SK-N-SH (cell line): ENCODE data around the gene GAN. TPM values are rescaled to one million over a fixed set of nuclear protein-coding genes. Genes with fewer than 3 reads are reported as not detected.

Experiments used
- CTCF ChIA-PET: fragments of 300-600, 350-600 bp; formaldehyde crosslinking; extraction: SDS; loops from one replicate; lab custom pipeline; 2021; lab: Yijun Ruan, JAX
- POLR2A ChIA-PET: fragments of 350-600 bp; sonication (Branson Sonifier 250); formaldehyde crosslinking; extraction: SDS; loops from one replicate; lab custom pipeline; 2020; ENCODE audit warnings: antibody characterized with exemption, inconsistent platforms; lab: Yijun Ruan, JAX
- DNase-seq: peaks from one replicate; pipeline ENCODE4 v3.0.0; 2012
- H2AFZ ChIP-seq: fragments of 200-600 bp; sonication (generic); 2 replicates; pipeline ENCODE4 v1.8.1; 2016; ENCODE audit warnings: antibody characterized with exemption, mild to moderate bottlenecking, low read depth
- H3F3A ChIP-seq: fragments of 200-600 bp; sonication (generic); replicated peaks from 2 replicates; pipeline ENCODE3; 2016; ENCODE audit warnings: antibody characterized with exemption, mild to moderate bottlenecking; ENCODE audit not compliant: insufficient read depth
- H3K27ac ChIP-seq, 2 experiments: fragments of 200-500 bp in 1 of 2; fragments of 200-600 bp in 1 of 2; sonication (Bioruptor generic) in 1 of 2; sonication (generic), shearing (Covaris generic) in 1 of 2; 2 replicates each; pipeline versions ENCODE4 v1.5.1 to v1.6.1; 2014 to 2016; ENCODE audit warnings: low read depth in 2 of 2, inconsistent platforms in 1 of 2, low read length in 1 of 2, mild to moderate bottlenecking in 1 of 2, mixed read lengths in 1 of 2
- H3K27me3 ChIP-seq: fragments of 200-600 bp; sonication (generic), shearing (Covaris generic); 2 replicates; pipeline ENCODE4 v1.6.1; 2016; ENCODE audit warnings: mixed run types; ENCODE audit not compliant: insufficient read depth
- H3K36me3 ChIP-seq, 2 experiments: fragments of 200-500 bp in 1 of 2; fragments of 200-600 bp in 1 of 2; sonication (Bioruptor generic) in 1 of 2; sonication (generic) in 1 of 2; replicated peaks in 1 of 2; 2 replicates each; pipeline versions ENCODE3 to v1.5.1; 2014 to 2016; ENCODE audit warnings: low read length in 1 of 2, mild to moderate bottlenecking in 1 of 2; ENCODE audit not compliant: insufficient read depth in 2 of 2, control insufficient read depth in 1 of 2
- H3K4me1 ChIP-seq, 2 experiments: fragments of 200-500 bp in 1 of 2; fragments of 200-600 bp in 1 of 2; sonication (Bioruptor generic) in 1 of 2; sonication (generic), shearing (Covaris generic) in 1 of 2; 2 replicates each; pipeline versions ENCODE4 v1.5.1 to v1.6.1; 2014 to 2016; ENCODE audit warnings: low read depth in 1 of 2, low read length in 1 of 2, mixed run types in 1 of 2; ENCODE audit not compliant: insufficient read depth in 2 of 2, control insufficient read depth in 1 of 2
- H3K4me2 ChIP-seq: fragments of 200-600 bp; sonication (generic), shearing (Covaris generic); 2 replicates; pipeline ENCODE4 v1.6.1; 2017; ENCODE audit warnings: mixed run types
- H3K4me3 ChIP-seq, 2 experiments: fragments of 200-500 bp in 1 of 2; fragments of 200-600 bp in 1 of 2; sonication (Bioruptor generic) in 1 of 2; sonication (generic), shearing (Covaris generic) in 1 of 2; 2 replicates each; pipeline versions ENCODE4 v1.5.1 to v1.8.1; 2014 to 2016; ENCODE audit warnings: low read depth in 2 of 2, inconsistent platforms in 1 of 2, low read length in 1 of 2, mild to moderate bottlenecking in 1 of 2, mixed read lengths in 1 of 2, moderate library complexity in 1 of 2
- H3K79me2 ChIP-seq: fragments of 200-600 bp; sonication (generic); 2 replicates; pipeline ENCODE4 v1.8.1; 2017; ENCODE audit warnings: mild to moderate bottlenecking; ENCODE audit not compliant: insufficient read depth
- H3K9ac ChIP-seq: fragments of 200-600 bp; sonication (generic); 2 replicates; pipeline ENCODE4 v1.6.1; 2017; ENCODE audit warnings: mixed run types
- H3K9me2 ChIP-seq: fragments of 200-600 bp; sonication (generic); 2 replicates; pipeline ENCODE4 v1.6.1; 2017; ENCODE audit warnings: mixed run types
- H3K9me3 ChIP-seq: fragments of 200-600 bp; sonication (generic); 2 replicates; pipeline ENCODE4 v1.6.1; 2017; ENCODE audit warnings: mixed run types, mild to moderate bottlenecking, moderate library complexity
- H4K20me1 ChIP-seq: fragments of 200-600 bp; sonication (generic); 2 replicates; pipeline ENCODE4 v1.6.1; 2017; ENCODE audit warnings: mild to moderate bottlenecking, mixed run types; ENCODE audit not compliant: insufficient read depth
- CHD2 ChIP-seq: fragments of 150-350 bp; IDR thresholded peaks from 2 replicates; pipeline ENCODE4 v1.6.1; 2018; ENCODE audit warnings: low read length; ENCODE audit not compliant: partially characterized antibody
- ELF1 ChIP-seq: IDR thresholded peaks from 2 replicates; pipeline ENCODE4 v1.4.0; 2012
- EP300 ChIP-seq, 2 experiments: IDR thresholded peaks; 2 replicates each; pipeline versions ENCODE4 v1.4.0 to v1.6.1; 2012; ENCODE audit warnings: borderline replicate concordance in 1 of 2, low read depth in 1 of 2, low read length in 1 of 2
- EZH2phosphoT487 ChIP-seq: fragments of 200-600 bp; sonication (generic); IDR thresholded peaks from 2 replicates; pipeline ENCODE4 v1.6.1; 2017; ENCODE audit warnings: low read depth, mixed run types, mild to moderate bottlenecking, antibody characterized with exemption, moderate library complexity, borderline replicate concordance
- FOSL2 ChIP-seq: IDR thresholded peaks from 2 replicates; pipeline ENCODE4 v1.4.0; 2012; ENCODE audit warnings: low read depth, mild to moderate bottlenecking, moderate library complexity, borderline replicate concordance
- FOXM1 ChIP-seq: IDR thresholded peaks from 2 replicates; pipeline ENCODE4 v1.4.0; 2012; ENCODE audit warnings: low read depth, mild to moderate bottlenecking
- GABPA ChIP-seq: IDR thresholded peaks from 2 replicates; pipeline ENCODE4 v1.4.0; 2012; ENCODE audit warnings: low read depth, mild to moderate bottlenecking
- MXI1 ChIP-seq: IDR thresholded peaks from 2 replicates; pipeline ENCODE4 v1.6.1; 2012; ENCODE audit warnings: mild to moderate bottlenecking, low read depth, low read length, improper control_type of control experiment
- NFIC ChIP-seq: IDR thresholded peaks from 2 replicates; pipeline ENCODE4 v1.4.0; 2012; ENCODE audit warnings: borderline replicate concordance
- NRF1 ChIP-seq: IDR thresholded peaks from 2 replicates; pipeline ENCODE4 v1.6.1; 2012; ENCODE audit warnings: low read depth, mild to moderate bottlenecking, low read length
- RAD21 ChIP-seq: IDR thresholded peaks from 2 replicates; pipeline ENCODE4 v1.6.1; 2012; ENCODE audit warnings: mild to moderate bottlenecking, low read length
- RFX5 ChIP-seq: IDR thresholded peaks from 2 replicates; pipeline ENCODE4 v1.6.1; 2012; ENCODE audit warnings: mild to moderate bottlenecking, improper control_type of control experiment, low read length
- RXRA ChIP-seq: IDR thresholded peaks from 2 replicates; pipeline ENCODE4 v1.4.0; 2012; ENCODE audit warnings: low read depth, mild to moderate bottlenecking, borderline replicate concordance
- SIN3A ChIP-seq: IDR thresholded peaks from 2 replicates; pipeline ENCODE4 v1.6.1; 2012; ENCODE audit warnings: low read depth, mild to moderate bottlenecking, low read length, moderate library complexity, borderline replicate concordance
- SMC3 ChIP-seq: IDR thresholded peaks from 2 replicates; pipeline ENCODE4 v1.6.1; 2012; ENCODE audit warnings: low read depth, low read length, improper control_type of control experiment
- TCF12 ChIP-seq: IDR thresholded peaks from 2 replicates; pipeline ENCODE4 v1.4.0; 2012
- YY1 ChIP-seq: IDR thresholded peaks from 2 replicates; pipeline ENCODE4 v1.4.0; 2012; ENCODE audit warnings: low read depth, mild to moderate bottlenecking
- WGBS: methylation state at CpG from one replicate; pipeline ENCODE4 v1.1.6; 2017; ENCODE audit warnings: low lambda C conversion rate; 5-methylcytosine and 5-hydroxymethylcytosine counted together
- polyA plus RNA-seq, 3 experiments: library from polyadenylated mRNA; depleted of rRNA; stranded (reverse); fragments of >200 nt; gene quantifications; 2 replicates each; pipeline ENCODE4 v1.2.3, GENCODE V29; 2012
- TF ChIP-seq, protein P1 (sequence below): fragments of 150-350 bp; IDR thresholded peaks from 2 replicates; pipeline ENCODE4 v1.6.1; 2017; ENCODE audit warnings: antibody characterized with exemption, low read length, low read depth, borderline replicate concordance
- TF ChIP-seq, protein P2 (sequence below): fragments of 200-600 bp; sonication (generic); IDR thresholded peaks from 2 replicates; pipeline ENCODE4 v1.6.1; 2017; ENCODE audit warnings: antibody characterized with exemption, mild to moderate bottlenecking, moderate library complexity
- TF ChIP-seq, protein P3 (sequence below): IDR thresholded peaks from 2 replicates; pipeline ENCODE4 v1.4.0; 2012; ENCODE audit warnings: low read depth, borderline replicate concordance

GAN gene
- polyA plus RNA-seq, 1 of the 3 experiments (the other 2 are of a cell fraction): 0.79 TPM

DNA sequence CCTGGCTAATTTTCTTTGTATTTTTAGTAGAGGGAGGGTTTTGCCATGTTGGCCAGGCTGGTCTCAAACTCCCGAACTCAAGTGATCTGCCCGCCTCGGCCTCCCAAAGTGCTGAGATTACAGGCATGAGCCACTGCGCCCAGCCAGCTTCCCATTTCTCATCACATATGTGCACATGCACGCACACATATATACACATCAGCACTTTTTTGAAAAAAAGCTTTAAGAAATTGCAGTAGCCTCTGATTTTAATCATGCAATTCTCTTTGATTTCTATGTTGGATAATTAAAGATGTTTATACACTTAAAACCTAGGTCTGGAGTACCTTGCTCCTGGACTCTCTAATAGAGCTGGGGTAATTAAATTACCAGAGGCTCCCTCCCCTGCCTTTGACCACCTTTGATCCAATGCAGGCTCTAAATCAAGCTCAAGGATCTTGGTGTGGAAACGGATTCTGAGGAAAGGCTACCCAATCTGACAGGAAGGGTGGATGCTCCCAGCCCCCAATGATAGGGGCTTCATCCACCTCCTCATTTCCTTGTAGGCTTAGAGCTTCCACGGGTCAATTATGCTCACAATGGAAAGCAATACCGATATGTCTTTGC is 29.7 kb upstream of the GAN start:
- Histone ChIP-seq H4K20me1 (no peaks in the 10 kb centered on the region), H3K4me2 (no peak overlapping the region), H3K4me1 (peaks cover 0 to 8% of the 10 kb centered on the region in 2 experiments; a peak in 1 of 4 replicates), H3K9me3 (no peaks in the 10 kb centered on the region), H3K9me2 (no peaks in the 10 kb centered on the region), H3F3A (no peaks in the 10 kb centered on the region), H3K9ac (no peak overlapping the region), H3K27ac (no peak overlapping the region), H2AFZ (no peak overlapping the region), H3K4me3 (no peak overlapping the region), H3K36me3 (no peaks in the 10 kb centered on the region), H3K27me3 (no peaks in the 10 kb centered on the region), H3K79me2 (no peaks in the 10 kb centered on the region)
- TF ChIP-seq CHD2 (no peak), YY1 (no peak), RFX5 (no peak), RAD21 (no peak), SMC3 (no peak), GABPA (no peak), NRF1 (no peak), TCF12 (no peak), FOXM1 (no peak), SIN3A (no peak), EP300 (IDR thresholded peaks at IDR 0.05; ENCODE audit: borderline replicate concordance in 1 of 2, low read depth in 1 of 2, low read length in 1 of 2) (no peak), ELF1 (no peak), NFIC (no peak), EZH2phosphoT487 (no peak), RXRA (no peak), FOSL2 (no peak), MXI1 (no peak)
- TF ChIP-seq, protein P1, sequence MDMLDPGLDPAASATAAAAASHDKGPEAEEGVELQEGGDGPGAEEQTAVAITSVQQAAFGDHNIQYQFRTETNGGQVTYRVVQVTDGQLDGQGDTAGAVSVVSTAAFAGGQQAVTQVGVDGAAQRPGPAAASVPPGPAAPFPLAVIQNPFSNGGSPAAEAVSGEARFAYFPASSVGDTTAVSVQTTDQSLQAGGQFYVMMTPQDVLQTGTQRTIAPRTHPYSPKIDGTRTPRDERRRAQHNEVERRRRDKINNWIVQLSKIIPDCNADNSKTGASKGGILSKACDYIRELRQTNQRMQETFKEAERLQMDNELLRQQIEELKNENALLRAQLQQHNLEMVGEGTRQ: no peak
- TF ChIP-seq, protein P2, sequence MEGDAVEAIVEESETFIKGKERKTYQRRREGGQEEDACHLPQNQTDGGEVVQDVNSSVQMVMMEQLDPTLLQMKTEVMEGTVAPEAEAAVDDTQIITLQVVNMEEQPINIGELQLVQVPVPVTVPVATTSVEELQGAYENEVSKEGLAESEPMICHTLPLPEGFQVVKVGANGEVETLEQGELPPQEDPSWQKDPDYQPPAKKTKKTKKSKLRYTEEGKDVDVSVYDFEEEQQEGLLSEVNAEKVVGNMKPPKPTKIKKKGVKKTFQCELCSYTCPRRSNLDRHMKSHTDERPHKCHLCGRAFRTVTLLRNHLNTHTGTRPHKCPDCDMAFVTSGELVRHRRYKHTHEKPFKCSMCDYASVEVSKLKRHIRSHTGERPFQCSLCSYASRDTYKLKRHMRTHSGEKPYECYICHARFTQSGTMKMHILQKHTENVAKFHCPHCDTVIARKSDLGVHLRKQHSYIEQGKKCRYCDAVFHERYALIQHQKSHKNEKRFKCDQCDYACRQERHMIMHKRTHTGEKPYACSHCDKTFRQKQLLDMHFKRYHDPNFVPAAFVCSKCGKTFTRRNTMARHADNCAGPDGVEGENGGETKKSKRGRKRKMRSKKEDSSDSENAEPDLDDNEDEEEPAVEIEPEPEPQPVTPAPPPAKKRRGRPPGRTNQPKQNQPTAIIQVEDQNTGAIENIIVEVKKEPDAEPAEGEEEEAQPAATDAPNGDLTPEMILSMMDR: no peak
- TF ChIP-seq, protein P3, sequence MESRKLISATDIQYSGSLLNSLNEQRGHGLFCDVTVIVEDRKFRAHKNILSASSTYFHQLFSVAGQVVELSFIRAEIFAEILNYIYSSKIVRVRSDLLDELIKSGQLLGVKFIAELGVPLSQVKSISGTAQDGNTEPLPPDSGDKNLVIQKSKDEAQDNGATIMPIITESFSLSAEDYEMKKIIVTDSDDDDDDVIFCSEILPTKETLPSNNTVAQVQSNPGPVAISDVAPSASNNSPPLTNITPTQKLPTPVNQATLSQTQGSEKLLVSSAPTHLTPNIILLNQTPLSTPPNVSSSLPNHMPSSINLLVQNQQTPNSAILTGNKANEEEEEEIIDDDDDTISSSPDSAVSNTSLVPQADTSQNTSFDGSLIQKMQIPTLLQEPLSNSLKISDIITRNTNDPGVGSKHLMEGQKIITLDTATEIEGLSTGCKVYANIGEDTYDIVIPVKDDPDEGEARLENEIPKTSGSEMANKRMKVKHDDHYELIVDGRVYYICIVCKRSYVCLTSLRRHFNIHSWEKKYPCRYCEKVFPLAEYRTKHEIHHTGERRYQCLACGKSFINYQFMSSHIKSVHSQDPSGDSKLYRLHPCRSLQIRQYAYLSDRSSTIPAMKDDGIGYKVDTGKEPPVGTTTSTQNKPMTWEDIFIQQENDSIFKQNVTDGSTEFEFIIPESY: no peak
- ChIA-PET POLR2A (no interaction called here), CTCF (interaction anchor here (0.6 kb wide), 1 partner anchor 21 kb away, joined by 3 read pairs; no protein-coding TSS in a partner anchor)
- no peak for DNase-seq
- 66% methylated on average over 8 of the region's 8 CpGs for WGBS
